Caco-2 (cell line): Measurements from ENCODE around the gene PRCD. TPM values are rescaled to one million over a fixed set of nuclear protein-coding genes. Genes with fewer than 3 reads are reported as not detected.
"Not testable (repeated sequence)": the region's sequence is repeated elsewhere in the genome, so short reads cannot be mapped to it uniquely, and the experiment has no call there.

Experiments used
- BruUV-seq: library from RNA; stranded (reverse); fragments of 400-500 nt; replicated peaks from 2 replicates; lab custom pipeline; 2021; lab: Mats Ljungman, UMichigan
- CTCF ChIA-PET: fragments of 300-600 bp; sonication (Branson Sonifier 250); formaldehyde crosslinking; loops from one replicate; lab custom pipeline; 2022; ENCODE audit warnings: antibody characterized with exemption; lab: Charles Lee
- POLR2A ChIA-PET: fragments of 300-600 bp; sonication (Branson Sonifier 250); formaldehyde crosslinking; loops from one replicate; lab custom pipeline; 2022; ENCODE audit warnings: antibody characterized with exemption; lab: Charles Lee
- DNase-seq, 2 experiments: peaks; one replicate each; pipeline versions ENCODE4 v3.0.0 to v3.0.0-alpha.2; 2020 to 2022
- H3K27me3 ChIP-seq: replicated peaks from 2 replicates; pipeline ENCODE4 v1.6.0; 2011; ENCODE audit warnings: low read length; ENCODE audit not compliant: control insufficient read depth, insufficient read depth
- H3K36me3 ChIP-seq: 2 replicates; pipeline ENCODE4 v1.5.1; 2011; ENCODE audit warnings: low read length; ENCODE audit not compliant: control insufficient read depth, insufficient read depth
- H3K4me1 ChIP-seq: fragments of 250-450 bp; sonication (Bioruptor Pico); 2 replicates; pipeline ENCODE4 v1.5.1; 2020; ENCODE audit warnings: mild to moderate bottlenecking
- H3K4me3 ChIP-seq: 2 replicates; pipeline ENCODE4 v1.5.1; 2011; ENCODE audit warnings: low read depth, mild to moderate bottlenecking, control low read depth, low read length
- H3K9me3 ChIP-seq: fragments of 250-450 bp; sonication (Bioruptor Pico); 2 replicates; pipeline ENCODE4 v1.5.1; 2020; ENCODE audit warnings: mild to moderate bottlenecking, moderate library complexity
- H3K27ac Mint-ChIP-seq: one replicate; pipeline ENCODE4 v1.8.0; 2022; ENCODE audit warnings: mixed read lengths; ENCODE audit not compliant: unreplicated experiment
- H3K27me3 Mint-ChIP-seq: one replicate; pipeline ENCODE4 v1.8.0; 2022; ENCODE audit warnings: mixed read lengths; ENCODE audit not compliant: insufficient read depth, unreplicated experiment
- H3K36me3 Mint-ChIP-seq: one replicate; pipeline ENCODE4 v1.8.0; 2022; ENCODE audit warnings: mild to moderate bottlenecking, mixed read lengths; ENCODE audit not compliant: insufficient read depth, unreplicated experiment
- H3K4me1 Mint-ChIP-seq: one replicate; pipeline ENCODE4 v1.8.0; 2022; ENCODE audit warnings: low read depth, mixed read lengths; ENCODE audit not compliant: unreplicated experiment
- H3K4me3 Mint-ChIP-seq: one replicate; pipeline ENCODE4 v1.8.0; 2022; ENCODE audit warnings: mild to moderate bottlenecking, moderate library complexity, mixed read lengths; ENCODE audit not compliant: unreplicated experiment
- H3K9me3 Mint-ChIP-seq: one replicate; pipeline ENCODE4 v1.8.0; 2022; ENCODE audit warnings: mixed read lengths; ENCODE audit not compliant: unreplicated experiment
- intact Hi-C: fragments of 100-400 bp; cut with micrococcal nuclease; formaldehyde crosslinking; loops from one replicate; pipeline ENCODE4 v1.10.0; 2022; ENCODE audit not compliant: unreplicated experiment
- total RNA-seq: library from RNA; stranded (reverse); gene quantifications from 2 replicates; pipeline ENCODE4 v1.2.3, GENCODE V29; 2022
- TF ChIP-seq, protein P1 (sequence below), 2 experiments: fragments of 200-600 bp in 1 of 2; IDR thresholded peaks; 1 replicate in 1 of 2; 2 replicates in 1 of 2; pipeline versions ENCODE4 v1.5.1 to v1.8.0; 2011 to 2022; ENCODE audit warnings: antibody characterized with exemption in 1 of 2, control low read depth in 1 of 2, inconsistent platforms in 1 of 2, low read depth in 1 of 2, low read length in 1 of 2, mild to moderate bottlenecking in 1 of 2, moderate library complexity in 1 of 2; ENCODE audit not compliant: insufficient read depth in 1 of 2, severe bottlenecking in 1 of 2, unreplicated experiment in 1 of 2

PRCD gene
- total RNA-seq, 1 experiment from 2014 or later = not detected

- Mint-ChIP-seq H3K4me1 (no peaks in the 10 kb centered on the region), H3K36me3 (no peaks in the 10 kb centered on the region), H3K4me3 (no peak overlapping the region), H3K27me3 (no peaks in the 10 kb centered on the region), H3K27ac (no peak overlapping the region), H3K9me3 (no peaks in the 10 kb centered on the region)
- no peak for DNase-seq
- POLR2A ChIA-PET = no interaction called here
- no TSS peak for BruUV-seq
- Histone ChIP-seq H3K9me3 (no peaks in the 10 kb centered on the region), H3K36me3 (no peaks in the 10 kb centered on the region), H3K4me1 (peaks cover 4% of the 10 kb centered on the region; the same call in 1 of the 2 replicates), H3K4me3 (no peak overlapping the region), H3K27me3 (no peaks in the 10 kb centered on the region)
- TF ChIP-seq, protein P1, sequence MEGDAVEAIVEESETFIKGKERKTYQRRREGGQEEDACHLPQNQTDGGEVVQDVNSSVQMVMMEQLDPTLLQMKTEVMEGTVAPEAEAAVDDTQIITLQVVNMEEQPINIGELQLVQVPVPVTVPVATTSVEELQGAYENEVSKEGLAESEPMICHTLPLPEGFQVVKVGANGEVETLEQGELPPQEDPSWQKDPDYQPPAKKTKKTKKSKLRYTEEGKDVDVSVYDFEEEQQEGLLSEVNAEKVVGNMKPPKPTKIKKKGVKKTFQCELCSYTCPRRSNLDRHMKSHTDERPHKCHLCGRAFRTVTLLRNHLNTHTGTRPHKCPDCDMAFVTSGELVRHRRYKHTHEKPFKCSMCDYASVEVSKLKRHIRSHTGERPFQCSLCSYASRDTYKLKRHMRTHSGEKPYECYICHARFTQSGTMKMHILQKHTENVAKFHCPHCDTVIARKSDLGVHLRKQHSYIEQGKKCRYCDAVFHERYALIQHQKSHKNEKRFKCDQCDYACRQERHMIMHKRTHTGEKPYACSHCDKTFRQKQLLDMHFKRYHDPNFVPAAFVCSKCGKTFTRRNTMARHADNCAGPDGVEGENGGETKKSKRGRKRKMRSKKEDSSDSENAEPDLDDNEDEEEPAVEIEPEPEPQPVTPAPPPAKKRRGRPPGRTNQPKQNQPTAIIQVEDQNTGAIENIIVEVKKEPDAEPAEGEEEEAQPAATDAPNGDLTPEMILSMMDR (IDR thresholded peaks at IDR 0.05; ENCODE audit: insufficient read depth in 1 of 2, low read depth in 1 of 2, low read length in 1 of 2, severe bottlenecking in 1 of 2, unreplicated experiment in 1 of 2) = no peak
- CTCF ChIA-PET = interaction anchor here (0.8 kb wide), 1 partner anchor 24 kb away, joined by 3 read pairs; no protein-coding TSS in a partner anchor
- intact Hi-C loops = no loop called here
These were observed 18.6 kb upstream of the PRCD start for GRCh38 chr17:76521262-76521661.

DNA sequence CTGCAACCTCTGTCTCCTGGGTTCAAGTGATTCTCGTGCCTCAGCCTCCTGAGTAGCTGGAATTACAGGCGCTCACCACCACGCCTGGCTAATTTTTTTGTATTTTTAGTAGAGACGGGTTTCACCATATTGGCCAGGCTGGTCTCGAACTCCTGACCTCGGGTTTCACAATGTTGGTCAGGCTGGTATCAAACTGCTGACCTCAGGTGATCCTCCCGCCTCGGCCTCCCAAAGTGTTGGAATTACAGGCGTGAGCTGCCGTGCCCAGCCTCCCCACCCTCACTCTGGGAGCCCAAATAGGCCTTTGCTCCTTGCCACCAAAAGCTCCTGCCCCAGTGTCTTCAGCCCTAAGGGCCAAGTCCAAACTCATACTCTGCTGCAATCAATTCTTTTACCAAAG is 18.2 kb upstream of the PRCD start:
- BruUV-seq = not testable (repeated sequence)

DNA sequence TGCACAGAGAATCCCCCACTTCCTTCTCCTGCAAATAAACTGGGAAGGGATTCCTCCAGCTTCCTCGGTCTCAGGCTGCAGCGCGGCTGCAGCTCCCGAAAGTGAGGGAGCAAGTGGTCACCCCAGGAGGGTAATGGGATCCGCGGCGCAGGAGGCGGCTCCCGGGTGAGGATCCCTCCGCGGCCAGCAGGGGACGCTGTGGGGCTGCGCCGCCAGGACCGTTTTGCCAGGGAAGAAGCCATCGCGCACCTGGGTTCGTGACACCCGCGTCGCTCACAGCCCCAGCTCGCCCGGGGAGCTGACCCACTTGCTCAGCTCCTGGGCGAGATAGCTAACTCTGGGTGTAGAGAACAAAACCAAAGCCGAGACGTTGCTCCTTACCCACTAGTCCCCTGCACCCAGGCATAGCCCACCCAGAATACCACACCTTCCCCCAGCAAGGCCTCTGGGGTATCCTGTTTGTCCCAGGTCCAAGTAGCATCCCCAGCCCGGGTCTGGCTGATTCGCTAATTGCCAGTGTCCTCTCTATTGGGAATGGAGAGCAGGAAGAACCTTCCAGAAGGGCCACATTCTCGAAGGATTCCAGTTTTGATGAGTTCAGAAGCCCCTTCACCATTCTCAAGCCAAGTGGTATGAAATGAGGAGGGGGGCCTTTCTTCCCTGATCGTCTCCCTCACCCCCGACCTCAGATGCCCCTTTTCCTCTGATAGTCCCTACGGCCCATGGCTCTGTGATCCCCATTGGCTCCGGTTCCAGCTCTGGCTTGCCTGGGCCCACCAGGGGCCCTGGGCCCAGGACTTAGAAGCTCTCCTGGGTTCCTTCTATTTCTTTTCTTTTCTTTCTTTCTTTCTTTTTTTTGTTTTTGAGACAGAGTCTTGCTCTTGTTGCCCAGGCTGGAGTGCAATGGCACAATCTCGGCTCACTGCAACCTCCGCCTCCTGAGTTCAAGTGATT is 16.5 kb upstream of the PRCD start:
- Histone ChIP-seq H3K36me3 (no peaks in the 10 kb centered on the region), H3K4me1 (peaks cover 4% of the 10 kb centered on the region; the same call in 1 of the 2 replicates), H3K27me3 (no peaks in the 10 kb centered on the region), H3K4me3 (no peak overlapping the region), H3K9me3 (no peaks in the 10 kb centered on the region)
- H3K9me3 Mint-ChIP-seq = no peaks in the 10 kb centered on the region
- DNase-seq = peak in 1 of 2 experiments; percentile 85
- H3K4me1 Mint-ChIP-seq = no peaks in the 10 kb centered on the region
- CTCF ChIA-PET = interaction anchor here (0.6 to 2.1 kb wide), 10 partner anchors 12 to 332 kb away, joined by 3 to 8 read pairs (median 4); partner anchors contain the start of gene ST6GALNAC2
- no peaks in the 10 kb centered on the region for H3K27me3 Mint-ChIP-seq
- intact Hi-C loops = loop anchor here (1.0 kb wide), 1 partner anchor 24 kb away; no protein-coding TSS in a partner anchor
- no peak overlapping the region for H3K4me3 Mint-ChIP-seq
- no TSS peak for BruUV-seq
- TF ChIP-seq, protein P1 (IDR thresholded peaks at IDR 0.05; ENCODE audit: insufficient read depth in 1 of 2, low read depth in 1 of 2, low read length in 1 of 2, severe bottlenecking in 1 of 2, unreplicated experiment in 1 of 2) = peak; percentile 94 to 98
- H3K36me3 Mint-ChIP-seq = no peaks in the 10 kb centered on the region
- POLR2A ChIA-PET = interaction anchor here (1.5 kb wide), 1 partner anchor 34 kb away, joined by 3 read pairs; no protein-coding TSS in a partner anchor
- H3K27ac Mint-ChIP-seq = no peak overlapping the region

More for the DNA sequence above, 18.2 kb upstream of the PRCD start:
- H3K36me3 ChIP-seq, DNase-seq, H3K4me1 Mint-ChIP-seq, H3K27ac Mint-ChIP-seq, H3K9me3 ChIP-seq, H3K27me3 ChIP-seq, intact Hi-C loops, H3K36me3 Mint-ChIP-seq, H3K4me3 ChIP-seq, H3K4me3 Mint-ChIP-seq, H3K9me3 Mint-ChIP-seq, H3K27me3 Mint-ChIP-seq, POLR2A ChIA-PET, H3K4me1 ChIP-seq: not testable (repeated sequence)
- CTCF ChIA-PET = interaction anchor here (0.8 kb wide), 1 partner anchor 24 kb away, joined by 3 read pairs; no protein-coding TSS in a partner anchor
